Testis (tissue), 3 donors: ENCODE measurements around the gene DCDC2B. TPM values are rescaled to one million over a fixed set of nuclear protein-coding genes. Genes with fewer than 3 reads are reported as not detected.

Source experiments
- DNase-seq: peaks from one replicate; pipeline ENCODE4 v3.0.0-alpha.2; 2019
- H3K27ac ChIP-seq, 2 donors: fragments of 200-600 bp; sonication (generic); one replicate each; pipeline ENCODE4 v1.5.1; 2019
- H3K27me3 ChIP-seq: fragments of 200-600 bp; sonication (generic); one replicate; pipeline ENCODE4 v1.5.1; 2019
- H3K36me3 ChIP-seq: fragments of 200-600 bp; sonication (generic); one replicate; pipeline ENCODE4 v1.5.1; 2017; ENCODE audit warnings: low read depth; ENCODE audit errors: missing control alignments
- H3K4me1 ChIP-seq: fragments of 200-600 bp; sonication (generic); one replicate; pipeline ENCODE4 v1.5.1; 2019
- H3K4me3 ChIP-seq, 2 donors: fragments of 200-600 bp; sonication (generic); one replicate each; pipeline ENCODE4 v1.5.1; 2017 to 2019
- H3K9me3 ChIP-seq: fragments of 200-600 bp; sonication (generic); one replicate; pipeline ENCODE4 v1.5.1; 2017
- CTCF ChIP-seq, 3 experiments: fragments of 450-650 bp in 2 of 3; fragments of 200-600 bp in 1 of 3; sonication (generic) in 1 of 3; IDR thresholded peaks; one replicate each; pipeline ENCODE4 v1.5.1; 2016 to 2019; ENCODE audit warnings: antibody characterized with exemption in 3 of 3, mild to moderate bottlenecking in 2 of 3, moderate library complexity in 1 of 3
- POLR2A ChIP-seq: fragments of 450-650 bp; IDR thresholded peaks from one replicate; pipeline ENCODE4 v1.6.1; 2017; ENCODE audit warnings: antibody characterized with exemption, mild to moderate bottlenecking, moderate library complexity
- WGBS, 2 donors: methylation state at CpG; one replicate each; pipeline ENCODE4 v1.1.5; 2018; 5-methylcytosine and 5-hydroxymethylcytosine counted together
- intact Hi-C: fragments of 100-400 bp; cut with DNase I; formaldehyde crosslinking; loops from one replicate; pipeline ENCODE4 v1.15.1; 2023; ENCODE audit warnings: low total_unique reads
- polyA plus RNA-seq: library from polyadenylated mRNA; stranded (reverse); fragments of 350-450 nt; fragmentation: Illumina TruSeq; extraction: RNeasy Lipid Tissue Mini Kit (QIAGEN cat#74804); gene quantifications from one replicate; pipeline ENCODE4 v1.2.3, GENCODE V29; 2014; ENCODE audit warnings: low read depth, low replicate concordance; ENCODE audit not compliant: insufficient read depth
- total RNA-seq, 2 donors: library from RNA; depleted of rRNA; stranded (reverse); fragments of >200 nt; gene quantifications; one replicate each; pipeline ENCODE4 v1.2.3, GENCODE V29; 2016

Gene DCDC2B
- total and polyA plus RNA-seq, 3 donors from 2014 or later = 0.81 to 2.6 (median 1.7) TPM

GRCh38 chr1:32186077-32186476 is 22.8 kb upstream of the DCDC2B start:
- Histone ChIP-seq H3K27ac (no peak overlapping the region), H3K36me3 (no peaks in the 10 kb centered on the region), H3K9me3 (no peaks in the 10 kb centered on the region), H3K27me3 (no peaks in the 10 kb centered on the region), H3K4me3 (no peak overlapping the region), H3K4me1 (peaks cover 21% of the 10 kb centered on the region)
- WGBS, 2 donors = 89% methylated on average over 2 of the region's 2 CpGs
- DNase-seq = no peak
- intact Hi-C loops = no loop called here
- TF ChIP-seq CTCF (IDR thresholded peaks at IDR 0.05) = no peak
- no peak for TF ChIP-seq POLR2A

- Histone ChIP-seq H3K9me3 (no peaks in the 10 kb centered on the region), H3K27ac (no peak overlapping the region), H3K27me3 (no peaks in the 10 kb centered on the region), H3K4me1 (peaks cover 17% of the 10 kb centered on the region), H3K36me3 (no peaks in the 10 kb centered on the region), H3K4me3 (no peak overlapping the region)
- no peak for DNase-seq
- intact Hi-C loops = no loop called here
- no peak for TF ChIP-seq POLR2A
- TF ChIP-seq CTCF (IDR thresholded peaks at IDR 0.05) = no peak
- 82 to 85% methylated on average over 2 of the region's 2 CpGs for WGBS, 2 donors
These were observed 22.4 kb upstream of the DCDC2B start for GRCh38 chr1:32186491-32186890.

- intact Hi-C loops = no loop called here
These were observed 21.0 kb upstream of the DCDC2B start for GRCh38 chr1:32187850-32188249.

GRCh38 chr1:32192220-32192948 is 16.5 kb upstream of the DCDC2B start:
- 87 to 89% methylated on average over 8 of the region's 8 CpGs for WGBS, 2 donors
- H3K9me3 ChIP-seq = no peaks in the 10 kb centered on the region
- H3K4me1 ChIP-seq = no peaks in the 10 kb centered on the region
- H3K27me3 ChIP-seq = no peaks in the 10 kb centered on the region
- no peaks in the 10 kb centered on the region for H3K36me3 ChIP-seq
- intact Hi-C loops = no loop called here
- no peak overlapping the region for H3K27ac ChIP-seq
- no peak overlapping the region for H3K4me3 ChIP-seq
- DNase-seq = no peak
- TF ChIP-seq POLR2A = no peak
- TF ChIP-seq CTCF (IDR thresholded peaks at IDR 0.05) = no peak

More at GRCh38 chr1:32187850-32188249, 21.0 kb upstream of the DCDC2B start:
- WGBS, 2 donors = 97 to 100% methylated on average over 8 to 9 of the region's 9 CpGs
- no peaks in the 10 kb centered on the region for H3K36me3 ChIP-seq
- no peaks in the 10 kb centered on the region for H3K9me3 ChIP-seq
- H3K4me1 ChIP-seq = peaks cover 8% of the 10 kb centered on the region
- no peak overlapping the region for H3K4me3 ChIP-seq
- no peaks in the 10 kb centered on the region for H3K27me3 ChIP-seq
- no peak for DNase-seq
- H3K27ac ChIP-seq = no peak overlapping the region
- no peak for TF ChIP-seq POLR2A
- no peak for TF ChIP-seq CTCF (IDR thresholded peaks at IDR 0.05)

- Histone ChIP-seq H3K4me3 (no peak overlapping the region), H3K36me3 (no peaks in the 10 kb centered on the region), H3K27me3 (no peaks in the 10 kb centered on the region), H3K9me3 (no peaks in the 10 kb centered on the region), H3K27ac (no peak overlapping the region), H3K4me1 (peaks cover 12% of the 10 kb centered on the region)
- TF ChIP-seq CTCF (IDR thresholded peaks at IDR 0.05) (no peak), POLR2A (no peak)
- intact Hi-C loops = no loop called here
- WGBS, 2 donors = 86 to 100% methylated on average over 3 to 6 of the region's 6 CpGs
- DNase-seq = no peak
These were observed 13.9 kb upstream of the DCDC2B start for GRCh38 chr1:32194984-32195383.
